Activated CD4-positive, alpha-beta T cell treated with anti-CD3 and anti-CD28 coated beads, Interleukin-2, amount 10 ng/mL, durations not matched to agents 7 days and 5 days (primary cell): Measurements from ENCODE around the gene EPOP. TPM values are rescaled to one million over a fixed set of nuclear protein-coding genes. Genes with fewer than 3 reads are reported as not detected.
"Not testable (repeated sequence)": the region's sequence is repeated elsewhere in the genome, so short reads cannot be mapped to it uniquely, and the experiment has no call there.

ENCODE experiments used
- CTCF ChIA-PET: fragments of 350-600 bp; sonication (Branson Sonifier 250); formaldehyde crosslinking; loops from one replicate; lab custom pipeline; 2021; ENCODE audit warnings: antibody characterized with exemption; lab: Charles Lee
- POLR2A ChIA-PET: fragments of 350-600 bp; sonication (Branson Sonifier 250); formaldehyde crosslinking; loops from one replicate; lab custom pipeline; 2021; ENCODE audit warnings: antibody characterized with exemption; lab: Charles Lee
- DNase-seq: peaks from one replicate; pipeline ENCODE4 v3.0.0-alpha.2; 2020
- H3K27ac Mint-ChIP-seq: one replicate; pipeline ENCODE4 v1.8.0; 2021; ENCODE audit warnings: mild to moderate bottlenecking, moderate library complexity, mixed read lengths
- H3K27me3 Mint-ChIP-seq: one replicate; pipeline ENCODE4 v1.8.0; 2021; ENCODE audit warnings: mixed read lengths
- H3K36me3 Mint-ChIP-seq: one replicate; pipeline ENCODE4 v1.8.0; 2021; ENCODE audit warnings: low read depth, mixed read lengths
- H3K4me1 Mint-ChIP-seq: one replicate; pipeline ENCODE4 v1.8.0; 2021; ENCODE audit warnings: mixed read lengths
- H3K4me3 Mint-ChIP-seq: one replicate; pipeline ENCODE4 v1.8.0; 2021; ENCODE audit warnings: mild to moderate bottlenecking, moderate library complexity, mixed read lengths
- H3K9me3 Mint-ChIP-seq: one replicate; pipeline ENCODE4 v1.8.0; 2021; ENCODE audit warnings: mixed read lengths
- microRNA-seq: library from miRNA; unstranded; fragments of <30 nt; microRNA quantifications from one replicate; pipeline ENCODE4 v1.2.0, GENCODE V29; 2021; ENCODE audit warnings: borderline microRNAs expressed, borderline replicate concordance
- total RNA-seq, 2 experiments: library from RNA; stranded (reverse); gene quantifications; one replicate each; pipeline ENCODE4 v1.2.3, GENCODE V29; 2021

EPOP gene
- total RNA-seq, 2 experiments from 2014 or later, result 7.5 to 7.8 TPM

DNA sequence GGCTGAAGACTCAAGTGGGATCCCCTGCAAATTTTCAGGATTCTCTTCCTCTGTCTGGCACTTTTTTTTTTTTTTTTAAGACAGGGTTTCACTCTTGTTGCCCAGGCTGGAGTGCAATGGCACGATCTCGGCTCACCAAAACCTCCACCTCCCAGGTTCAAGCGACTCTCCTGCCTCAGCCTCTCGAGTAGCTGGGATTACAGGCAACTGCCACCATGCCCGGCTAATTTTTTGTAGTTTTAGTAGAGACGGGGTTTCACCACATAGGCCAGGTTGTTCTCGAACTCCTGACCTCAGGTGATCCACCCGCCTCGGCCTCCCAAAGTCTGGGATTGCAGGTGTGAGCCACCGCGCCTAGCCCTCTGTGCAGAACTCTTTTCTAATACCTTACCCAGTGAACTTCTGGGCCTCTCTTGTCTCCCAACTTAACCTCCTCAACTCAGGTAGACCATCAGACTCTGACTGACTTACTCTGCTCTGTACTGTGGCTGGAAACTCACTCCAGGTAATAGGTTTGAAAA is 24.0 kb downstream of the EPOP start:
- H3K4me1 Mint-ChIP-seq, H3K9me3 Mint-ChIP-seq, H3K27ac Mint-ChIP-seq, POLR2A ChIA-PET, DNase-seq, H3K4me3 Mint-ChIP-seq, H3K36me3 Mint-ChIP-seq: not testable (repeated sequence)
- H3K27me3 Mint-ChIP-seq, result peaks cover 24% of the 10 kb centered on the region
- CTCF ChIA-PET, result interaction anchor here (0.6 to 2.0 kb wide), 2 partner anchors 13 to 90 kb away, joined by 3 to 16 read pairs; no protein-coding TSS in a partner anchor

DNA sequence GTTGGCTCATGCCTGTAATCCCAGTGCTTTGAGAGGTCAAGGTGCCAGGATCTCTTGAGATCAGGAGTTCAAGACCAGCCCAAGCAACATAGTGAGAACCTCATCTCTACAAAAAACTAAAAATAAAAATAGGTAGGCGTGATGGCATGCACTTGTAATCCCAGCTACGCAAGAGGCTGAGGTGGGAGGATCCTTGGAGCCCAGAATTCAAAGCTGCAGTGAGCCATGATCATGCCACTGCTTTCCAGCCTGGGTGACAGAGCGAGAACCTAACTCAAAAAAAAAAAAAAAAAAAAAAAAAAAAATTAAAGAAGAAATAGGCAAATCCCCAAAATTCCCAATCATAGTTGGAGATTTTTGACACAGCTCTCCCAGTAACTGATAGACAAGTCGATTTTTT is 36.8 kb downstream of the EPOP start:
- Mint-ChIP-seq H3K4me3 (no peak overlapping the region), H3K4me1 (no peaks in the 10 kb centered on the region), H3K27me3 (peaks cover 8% of the 10 kb centered on the region), H3K9me3 (no peaks in the 10 kb centered on the region), H3K36me3 (no peaks in the 10 kb centered on the region), H3K27ac (no peak overlapping the region)
- no peak for DNase-seq
- POLR2A ChIA-PET, result no interaction called here
- CTCF ChIA-PET, result interaction anchor here (0.6 kb wide), 1 partner anchor 606 kb away, joined by 6 read pairs; no protein-coding TSS in a partner anchor

DNA sequence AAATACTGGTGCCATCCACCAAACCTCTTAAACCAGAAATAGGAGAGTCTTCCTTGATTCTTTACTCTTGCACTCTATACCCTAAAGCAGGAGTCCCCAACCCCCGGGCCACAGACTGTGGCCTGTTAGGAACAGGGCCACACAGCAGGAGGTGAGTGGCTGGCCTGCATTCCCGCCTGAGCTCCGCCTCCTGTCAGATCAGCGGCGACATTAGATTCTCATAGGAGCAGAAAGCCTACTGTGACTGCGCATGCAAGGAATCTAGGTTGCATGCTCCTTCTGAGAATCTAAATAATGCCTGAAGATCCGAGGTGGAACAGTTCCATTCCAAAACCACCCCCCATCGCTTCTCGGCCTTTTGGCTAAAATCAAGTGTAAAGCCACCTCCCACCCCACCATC is 38.7 kb downstream of the EPOP start:
- CTCF ChIA-PET, result no interaction called here
- no peaks in the 10 kb centered on the region for H3K4me1 Mint-ChIP-seq
- no peak overlapping the region for H3K27ac Mint-ChIP-seq
- H3K4me3 Mint-ChIP-seq, result no peak overlapping the region
- H3K9me3 Mint-ChIP-seq, result no peaks in the 10 kb centered on the region
- POLR2A ChIA-PET, result no interaction called here
- DNase-seq, result no peak
- peaks cover 8% of the 10 kb centered on the region for H3K27me3 Mint-ChIP-seq
- H3K36me3 Mint-ChIP-seq, result no peaks in the 10 kb centered on the region

DNA sequence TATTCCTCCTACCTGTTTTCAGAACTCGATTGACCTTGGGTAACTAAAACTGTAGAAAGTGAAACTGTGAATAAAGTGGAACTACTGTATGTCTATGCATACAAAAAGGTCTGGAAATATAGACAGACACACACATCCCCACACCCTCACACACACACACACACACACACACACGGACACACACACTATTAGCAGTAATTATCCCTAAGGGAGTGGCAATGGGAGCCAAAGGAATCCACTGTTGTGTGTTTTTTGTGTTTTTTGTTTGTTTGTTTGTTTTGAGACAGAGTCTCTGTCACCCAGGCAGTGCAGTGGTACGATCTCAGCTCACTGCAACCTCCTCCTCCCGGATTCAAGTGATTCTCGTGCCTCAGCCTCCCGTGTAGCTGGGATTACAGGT is 42.4 kb downstream of the EPOP start:
- CTCF ChIA-PET, result no interaction called here
- POLR2A ChIA-PET, result no interaction called here
- H3K4me1 Mint-ChIP-seq, result no peaks in the 10 kb centered on the region

DNA sequence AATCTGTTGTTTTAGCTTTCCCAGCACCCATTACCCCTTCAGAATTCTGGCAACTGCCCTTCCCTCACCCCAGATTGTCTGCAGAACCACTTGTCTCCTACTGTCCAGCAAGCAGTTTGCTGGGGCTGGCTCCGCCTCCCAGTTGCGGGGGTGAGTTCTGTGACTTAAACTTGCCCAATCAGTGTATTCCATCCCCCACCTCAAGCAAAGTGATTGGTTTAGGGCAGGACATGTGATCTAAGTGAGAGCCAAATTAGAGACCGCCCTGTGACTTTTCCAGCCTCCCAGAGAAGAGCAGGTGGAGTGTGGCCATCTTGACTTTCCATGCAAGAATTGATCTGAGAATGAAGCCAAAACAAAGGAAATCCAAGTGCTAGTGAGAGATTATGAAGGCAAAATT is 46.3 kb downstream of the EPOP start:
- Mint-ChIP-seq H3K4me1 (peaks cover 7% of the 10 kb centered on the region), H3K4me3 (no peak overlapping the region), H3K27ac (no peak overlapping the region), H3K36me3 (no peaks in the 10 kb centered on the region), H3K9me3 (no peaks in the 10 kb centered on the region), H3K27me3 (peaks cover 14% of the 10 kb centered on the region)
- no peak for DNase-seq
- POLR2A ChIA-PET, result no interaction called here
- CTCF ChIA-PET, result no interaction called here

More for the DNA sequence above, 42.4 kb downstream of the EPOP start:
- H3K9me3 Mint-ChIP-seq, result no peaks in the 10 kb centered on the region
- H3K27me3 Mint-ChIP-seq, result peaks cover 8% of the 10 kb centered on the region
- no peaks in the 10 kb centered on the region for H3K36me3 Mint-ChIP-seq
- H3K4me3 Mint-ChIP-seq, result no peak overlapping the region
- H3K27ac Mint-ChIP-seq, result no peak overlapping the region
- DNase-seq, result no peak

DNA sequence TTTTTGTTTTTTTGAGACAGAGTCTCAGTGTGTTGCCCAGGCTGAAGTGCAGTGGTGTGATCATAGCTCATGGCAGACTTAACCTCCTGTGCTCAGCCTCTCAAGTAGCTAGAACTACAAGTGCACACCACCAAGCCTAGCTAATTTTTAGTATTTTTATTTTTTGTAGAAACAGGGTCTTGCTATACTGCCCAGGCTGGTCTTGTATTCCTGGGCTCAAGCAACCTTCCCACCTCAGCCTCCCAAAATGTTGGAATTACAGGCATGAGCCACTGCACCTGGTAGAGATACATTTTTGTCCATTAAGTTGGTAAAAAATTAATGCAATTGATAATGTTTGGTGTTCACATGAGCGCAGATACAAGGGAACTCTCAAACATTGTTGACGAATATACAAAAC is 46.8 kb downstream of the EPOP start:
- Mint-ChIP-seq H3K9me3 (no peaks in the 10 kb centered on the region), H3K27ac (no peak overlapping the region), H3K27me3 (peaks cover 14% of the 10 kb centered on the region), H3K4me3 (no peak overlapping the region), H3K4me1 (peaks cover 7% of the 10 kb centered on the region), H3K36me3 (no peaks in the 10 kb centered on the region)
- ChIA-PET POLR2A (no interaction called here), CTCF (interaction anchor here (0.6 kb wide), 1 partner anchor 520 kb away, joined by 3 read pairs; no protein-coding TSS in a partner anchor)
- no peak for DNase-seq

DNA sequence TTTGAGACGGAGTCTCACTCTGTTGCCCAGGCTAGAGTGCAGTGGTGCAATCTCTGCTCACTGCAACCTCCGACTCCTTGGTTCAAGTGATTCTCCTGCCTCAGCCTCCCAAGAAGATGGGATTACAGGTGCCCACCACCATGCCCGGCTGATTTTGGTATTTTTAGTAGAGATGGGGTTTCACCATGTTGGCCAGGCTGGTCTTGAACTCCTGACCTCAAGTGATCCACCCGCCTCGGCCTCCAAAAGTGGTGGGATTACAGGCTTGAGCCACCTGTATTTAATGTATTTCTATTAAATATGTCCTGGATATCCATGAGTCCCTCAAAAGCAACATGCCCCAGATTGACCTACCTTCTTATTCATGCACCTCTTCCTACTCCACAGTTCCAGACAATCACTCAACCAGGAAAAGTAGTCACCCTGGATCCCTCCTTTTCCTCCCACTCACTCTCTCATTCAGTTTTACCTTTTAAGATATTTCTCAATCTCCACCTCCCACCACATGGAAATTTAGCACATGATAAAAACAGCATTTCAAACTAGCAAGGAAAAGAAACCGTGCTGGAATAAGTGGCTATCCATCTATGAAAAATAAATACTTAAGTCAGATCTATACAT is 48.0 kb downstream of the EPOP start:
- H3K4me1 Mint-ChIP-seq, POLR2A ChIA-PET, H3K27ac Mint-ChIP-seq, H3K9me3 Mint-ChIP-seq, H3K4me3 Mint-ChIP-seq, CTCF ChIA-PET, H3K36me3 Mint-ChIP-seq, DNase-seq: not testable (repeated sequence)
- H3K27me3 Mint-ChIP-seq, result peaks cover 20% of the 10 kb centered on the region

DNA sequence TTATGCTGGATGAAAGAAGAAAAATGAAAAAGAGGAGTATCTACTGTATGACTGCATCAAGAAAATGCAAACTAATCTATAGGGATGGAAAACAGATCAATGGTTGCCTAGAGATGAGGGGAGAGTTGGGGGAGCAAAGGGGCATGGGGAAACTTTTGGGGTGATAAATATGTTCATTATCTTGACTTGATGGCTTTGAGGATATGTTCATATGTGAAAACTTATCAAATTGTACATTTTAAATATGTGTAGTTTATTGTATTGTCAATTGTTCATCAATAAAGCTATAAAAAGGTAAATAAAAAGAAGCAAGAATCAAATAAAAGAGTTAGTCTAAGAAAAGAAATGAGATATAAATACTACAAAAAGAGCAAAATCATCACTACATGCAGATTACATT is 49.3 kb downstream of the EPOP start:
- Mint-ChIP-seq H3K4me3 (no peak overlapping the region), H3K36me3 (no peaks in the 10 kb centered on the region), H3K27me3 (peaks cover 30% of the 10 kb centered on the region), H3K4me1 (peaks cover 7% of the 10 kb centered on the region), H3K27ac (no peak overlapping the region), H3K9me3 (no peaks in the 10 kb centered on the region)
- ChIA-PET POLR2A (no interaction called here), CTCF (interaction anchor here (1.6 kb wide), 1 partner anchor 13 kb away, joined by 3 read pairs; no protein-coding TSS in a partner anchor)
- no peak for DNase-seq

DNA sequence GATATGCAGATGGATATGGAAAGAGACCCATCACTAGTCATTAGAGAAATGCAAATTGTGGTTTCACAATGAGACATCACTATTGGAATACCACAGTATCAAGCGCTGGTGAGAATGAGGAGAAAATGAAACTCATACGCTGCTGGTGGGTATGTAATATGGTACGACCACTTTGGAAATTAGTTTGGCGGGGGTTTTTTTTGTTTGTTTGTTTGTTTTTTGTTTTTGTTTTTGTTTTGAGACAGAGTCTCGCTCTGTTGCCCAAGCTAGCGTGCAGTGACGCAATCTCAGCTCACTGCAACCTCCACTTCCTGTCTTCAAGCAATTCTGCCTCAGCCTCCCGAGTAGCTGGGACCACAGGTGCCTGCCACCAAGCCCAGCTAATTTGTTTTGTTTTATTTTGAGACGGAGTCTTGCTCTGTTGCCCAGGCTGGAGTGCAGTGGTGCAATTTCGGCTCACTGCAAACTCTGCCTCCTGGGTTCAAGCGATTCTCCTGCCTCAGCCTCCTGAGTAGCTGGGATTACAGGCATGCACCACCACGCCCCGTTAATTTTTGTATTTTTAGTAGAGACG is 49.9 kb downstream of the EPOP start:
- H3K9me3 Mint-ChIP-seq, H3K36me3 Mint-ChIP-seq, H3K27ac Mint-ChIP-seq, DNase-seq, H3K4me3 Mint-ChIP-seq, POLR2A ChIA-PET, H3K4me1 Mint-ChIP-seq: not testable (repeated sequence)
- CTCF ChIA-PET, result interaction anchor here (0.7 to 1.6 kb wide), 2 partner anchors 12 to 79 kb away, joined by 3 to 4 read pairs; no protein-coding TSS in a partner anchor
- peaks cover 33% of the 10 kb centered on the region for H3K27me3 Mint-ChIP-seq

Small RNA genes lying within 50 kb of the gene (microRNA-seq; reads per million reads assigned to microRNA genes)
- gene MIR4726 (0.84 reads per million), gene MIR4734 (not detected)

Other genes starting within 250 kb of the EPOP start
- gene ARHGAP23, start 246.5 kb downstream of the EPOP start, total RNA-seq, result under 1 TPM; 0.17 to 0.23 TPM
- gene SRCIN1, start 69.0 kb downstream of the EPOP start, total RNA-seq, result under 1 TPM in 1 of 2 experiments, not detected in 1; 0.06 TPM
- 100 to 1,000 TPM; 251 to 264 TPM for gene MLLT6, start 30.3 kb upstream of the EPOP start, total RNA-seq
- gene CISD3, start 55.4 kb upstream of the EPOP start, total RNA-seq, result 10 to 100 TPM; 45.7 to 46.3 TPM
- under 1 TPM; 0.22 to 0.23 TPM for gene PCGF2, start 73.4 kb upstream of the EPOP start, total RNA-seq
- gene PSMB3, start 77.8 kb upstream of the EPOP start, total RNA-seq, result 100 to 1,000 TPM; 262 to 294 TPM
- 10 to 100 TPM; 49.4 to 52.6 TPM for gene PIP4K2B, start 124.6 kb upstream of the EPOP start, total RNA-seq
- gene CWC25, start 150.4 kb upstream of the EPOP start, total RNA-seq, result 10 to 100 TPM; 27.2 to 30.5 TPM
- 1,000 to 10,000 TPM; 1,147 to 1,160 TPM for gene RPL23, start 178.8 kb upstream of the EPOP start, total RNA-seq
- 100 to 1,000 TPM; 189 to 200 TPM for gene LASP1, start 195.1 kb upstream of the EPOP start, total RNA-seq